Measurements from ENCODE around the gene RASAL1.

The RASAL1 gene

DNA sequence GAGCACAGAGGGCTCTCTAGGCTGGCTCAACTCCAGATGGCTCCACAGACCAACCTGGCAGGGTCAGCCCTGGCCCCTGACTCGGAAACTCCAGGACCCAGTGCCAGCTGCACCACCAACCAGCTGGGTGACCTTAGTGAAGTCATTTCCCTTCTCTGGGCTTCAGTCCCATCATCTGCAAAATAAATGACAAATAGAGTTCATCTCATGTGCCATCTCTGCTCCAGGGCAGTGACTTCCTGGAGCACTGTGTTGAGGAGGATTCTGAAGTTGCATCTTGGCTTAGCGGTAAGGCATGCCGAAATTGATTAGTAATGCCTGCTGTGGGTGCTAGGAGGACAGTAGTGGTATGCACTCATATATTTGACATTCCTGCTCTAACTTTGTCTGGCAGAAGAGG, 47.5 kb downstream of the RASAL1 start:
- Histone ChIP-seq H3K14ac (ENCODE audit: low read length in 2 of 2) (no peak overlapping the region), H3K4ac (ENCODE audit: low read depth in 1 of 2, low read length in 2 of 2) (no peak overlapping the region), H3K9me3 (ENCODE audit: control insufficient read depth, low read length) (no peaks in the 10 kb centered on the region), H4K91ac (ENCODE audit: low read length) (no peak overlapping the region), H3K4me1 (ENCODE audit: control insufficient read depth, insufficient read depth, low read depth, low read length) (peaks cover 9% of the 10 kb centered on the region), H3K18ac (ENCODE audit: low read depth in 1 of 2, low read length in 2 of 2) (no peak overlapping the region), H3K27me3 (ENCODE audit: control insufficient read depth in 1 of 2, insufficient read depth in 1 of 2, low read length in 2 of 2) (peaks cover 56 to 80% of the 10 kb centered on the region in 2 experiments), H2AFZ (ENCODE audit: low read depth, low read length) (no peak overlapping the region), H2BK15ac (ENCODE audit: low read depth, poor library complexity, severe bottlenecking) (no peak overlapping the region), H2BK5ac (ENCODE audit: low read depth, low read length, poor library complexity, severe bottlenecking) (no peak overlapping the region), H3K79me1 (replicated peaks; ENCODE audit: low read length, poor library complexity, severe bottlenecking) (no peaks in the 10 kb centered on the region), H3K36me3 (ENCODE audit: control insufficient read depth in 1 of 2, insufficient read depth in 2 of 2, low read depth in 1 of 2, low read length in 2 of 2) (no peaks in the 10 kb centered on the region), H4K8ac (ENCODE audit: low read length) (no peak overlapping the region), H3K27ac (ENCODE audit: low read length, poor library complexity, severe bottlenecking) (no peak overlapping the region), H3K4me2 (ENCODE audit: low read length, poor library complexity, severe bottlenecking) (no peak overlapping the region), H3K4me3 (ENCODE audit: insufficient read depth in 1 of 2, low read depth in 1 of 2, low read length in 2 of 2) (no peak overlapping the region), H2BK12ac (ENCODE audit: low read length in 2 of 2) (no peak overlapping the region), H2BK120ac (ENCODE audit: low read depth, low read length) (no peak overlapping the region), H3K9ac (ENCODE audit: low read length) (no peak overlapping the region), H2AK5ac (ENCODE audit: low read length, severe bottlenecking) (no peak overlapping the region), H3K23ac (ENCODE audit: low read length in 2 of 2) (no peak overlapping the region)
- DNase-seq: no peak
- 96% methylated on average over 3 of the region's 3 CpGs for WGBS

DNA sequence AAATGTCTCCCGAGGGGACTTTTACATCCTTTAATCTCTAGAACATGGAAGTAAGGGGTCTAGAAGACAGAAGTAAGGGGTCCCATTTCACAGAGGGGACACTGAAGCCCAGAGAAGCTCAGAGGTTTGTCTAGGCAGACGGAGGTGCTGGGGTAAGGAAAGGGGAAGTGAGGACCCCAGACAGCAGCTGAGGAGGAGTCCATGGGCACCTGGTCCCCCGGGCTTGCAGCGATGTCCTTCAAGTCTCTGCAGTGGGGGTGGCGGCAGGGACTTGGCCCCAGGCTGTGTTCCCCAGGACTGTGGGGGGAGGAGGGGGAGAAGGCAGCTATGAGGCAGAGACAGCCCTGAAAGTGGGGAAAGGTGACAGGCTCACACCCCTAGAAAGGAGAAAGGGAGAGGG, 48.4 kb downstream of the RASAL1 start:
- no peak for DNase-seq
- WGBS: 78% methylated on average over 4 of the region's 5 CpGs
- Histone ChIP-seq H2AK5ac (ENCODE audit: low read length, severe bottlenecking) (no peak overlapping the region), H4K8ac (ENCODE audit: low read length) (no peak overlapping the region), H3K4me1 (ENCODE audit: control insufficient read depth, insufficient read depth, low read depth, low read length) (peaks cover 9% of the 10 kb centered on the region), H2BK12ac (ENCODE audit: low read length in 2 of 2) (no peak overlapping the region), H3K9ac (ENCODE audit: low read length) (no peak overlapping the region), H2BK15ac (ENCODE audit: low read depth, poor library complexity, severe bottlenecking) (no peak overlapping the region), H3K27ac (ENCODE audit: low read length, poor library complexity, severe bottlenecking) (no peak overlapping the region), H3K36me3 (ENCODE audit: control insufficient read depth in 1 of 2, insufficient read depth in 2 of 2, low read depth in 1 of 2, low read length in 2 of 2) (no peaks in the 10 kb centered on the region), H3K4me3 (ENCODE audit: insufficient read depth in 1 of 2, low read depth in 1 of 2, low read length in 2 of 2) (no peak overlapping the region), H3K18ac (ENCODE audit: low read depth in 1 of 2, low read length in 2 of 2) (no peak overlapping the region), H3K9me3 (ENCODE audit: control insufficient read depth, low read length) (no peaks in the 10 kb centered on the region), H3K4ac (ENCODE audit: low read depth in 1 of 2, low read length in 2 of 2) (no peak overlapping the region), H2AFZ (ENCODE audit: low read depth, low read length) (no peak overlapping the region), H2BK5ac (ENCODE audit: low read depth, low read length, poor library complexity, severe bottlenecking) (no peak overlapping the region), H3K27me3 (ENCODE audit: control insufficient read depth in 1 of 2, insufficient read depth in 1 of 2, low read length in 2 of 2) (peaks cover 55 to 80% of the 10 kb centered on the region in 2 experiments), H4K91ac (ENCODE audit: low read length) (no peak overlapping the region), H3K4me2 (ENCODE audit: low read length, poor library complexity, severe bottlenecking) (no peak overlapping the region), H3K14ac (ENCODE audit: low read length in 2 of 2) (no peak overlapping the region), H3K23ac (ENCODE audit: low read length in 2 of 2) (peak overlapping the region in 1 of 2 experiments; percentile 25), H2BK120ac (ENCODE audit: low read depth, low read length) (no peak overlapping the region), H3K79me1 (replicated peaks; ENCODE audit: low read length, poor library complexity, severe bottlenecking) (no peaks in the 10 kb centered on the region)

DNA sequence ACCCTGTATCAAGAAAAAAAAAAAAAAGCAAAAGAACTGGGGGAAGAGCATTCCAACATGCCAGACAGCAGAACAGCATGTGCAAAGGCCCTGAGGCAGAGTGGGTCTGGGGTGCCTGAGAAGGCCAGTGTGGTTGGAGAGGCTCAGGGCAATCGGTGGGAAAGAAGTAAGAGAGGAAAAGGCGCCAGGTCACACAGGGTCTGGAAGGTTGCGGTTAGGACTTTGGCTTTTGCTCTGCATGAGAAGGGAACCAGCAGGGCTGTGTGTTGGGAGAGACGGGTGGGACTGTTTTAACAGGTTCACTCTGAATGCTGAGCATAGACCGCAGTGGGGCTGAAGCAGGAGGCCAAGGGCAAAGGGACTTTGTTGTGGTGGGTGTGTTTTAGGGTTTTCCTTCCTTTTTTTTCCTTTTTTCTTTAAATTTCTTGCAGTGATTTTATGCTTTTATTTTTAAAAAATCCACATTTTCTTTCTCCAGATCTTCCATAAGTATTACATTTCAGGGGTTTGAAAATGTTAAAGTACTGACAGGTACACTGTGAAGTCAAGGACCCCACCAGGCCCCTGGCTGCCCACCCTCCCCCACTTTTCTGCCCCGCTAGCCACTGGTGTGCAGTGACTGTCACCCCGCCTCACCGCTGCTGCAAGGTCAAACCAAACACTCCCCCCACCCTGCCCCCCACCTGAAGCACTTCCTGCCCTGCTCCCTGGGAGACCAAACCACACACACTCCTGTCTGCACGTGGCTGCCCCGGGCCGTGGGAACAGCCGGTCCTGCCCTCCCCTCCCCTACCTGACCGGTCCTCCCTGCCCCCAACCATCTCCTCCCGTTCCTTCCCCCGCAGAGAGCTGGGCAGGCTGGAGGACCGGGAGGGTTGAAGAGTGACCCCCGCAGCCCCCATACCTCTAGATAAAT, 49.1 kb downstream of the RASAL1 start:
- Histone ChIP-seq H2BK15ac (ENCODE audit: low read depth, poor library complexity, severe bottlenecking) (no peak overlapping the region), H3K9ac (ENCODE audit: low read length) (no peak overlapping the region), H2BK12ac (ENCODE audit: low read length in 2 of 2) (no peak overlapping the region), H4K8ac (ENCODE audit: low read length) (no peak overlapping the region), H3K23ac (ENCODE audit: low read length in 2 of 2) (no peak overlapping the region), H3K79me1 (replicated peaks; ENCODE audit: low read length, poor library complexity, severe bottlenecking) (no peaks in the 10 kb centered on the region), H2AK5ac (ENCODE audit: low read length, severe bottlenecking) (no peak overlapping the region), H4K91ac (ENCODE audit: low read length) (no peak overlapping the region), H2BK5ac (ENCODE audit: low read depth, low read length, poor library complexity, severe bottlenecking) (no peak overlapping the region), H3K27me3 (ENCODE audit: control insufficient read depth in 1 of 2, insufficient read depth in 1 of 2, low read length in 2 of 2) (peaks cover 55 to 80% of the 10 kb centered on the region in 2 experiments), H2BK120ac (ENCODE audit: low read depth, low read length) (no peak overlapping the region), H3K4me2 (ENCODE audit: low read length, poor library complexity, severe bottlenecking) (no peak overlapping the region), H3K9me3 (ENCODE audit: control insufficient read depth, low read length) (no peaks in the 10 kb centered on the region), H3K4me3 (ENCODE audit: insufficient read depth in 1 of 2, low read depth in 1 of 2, low read length in 2 of 2) (no peak overlapping the region), H2AFZ (ENCODE audit: low read depth, low read length) (no peak overlapping the region), H3K18ac (ENCODE audit: low read depth in 1 of 2, low read length in 2 of 2) (no peak overlapping the region), H3K36me3 (ENCODE audit: control insufficient read depth in 1 of 2, insufficient read depth in 2 of 2, low read depth in 1 of 2, low read length in 2 of 2) (no peaks in the 10 kb centered on the region), H3K4ac (ENCODE audit: low read depth in 1 of 2, low read length in 2 of 2) (no peak overlapping the region), H3K4me1 (ENCODE audit: control insufficient read depth, insufficient read depth, low read depth, low read length) (peaks cover 9% of the 10 kb centered on the region), H3K14ac (ENCODE audit: low read length in 2 of 2) (no peak overlapping the region), H3K27ac (ENCODE audit: low read length, poor library complexity, severe bottlenecking) (no peak overlapping the region)
- DNase-seq: no peak
- 28% methylated on average over 16 of the region's 17 CpGs for WGBS

DNA sequence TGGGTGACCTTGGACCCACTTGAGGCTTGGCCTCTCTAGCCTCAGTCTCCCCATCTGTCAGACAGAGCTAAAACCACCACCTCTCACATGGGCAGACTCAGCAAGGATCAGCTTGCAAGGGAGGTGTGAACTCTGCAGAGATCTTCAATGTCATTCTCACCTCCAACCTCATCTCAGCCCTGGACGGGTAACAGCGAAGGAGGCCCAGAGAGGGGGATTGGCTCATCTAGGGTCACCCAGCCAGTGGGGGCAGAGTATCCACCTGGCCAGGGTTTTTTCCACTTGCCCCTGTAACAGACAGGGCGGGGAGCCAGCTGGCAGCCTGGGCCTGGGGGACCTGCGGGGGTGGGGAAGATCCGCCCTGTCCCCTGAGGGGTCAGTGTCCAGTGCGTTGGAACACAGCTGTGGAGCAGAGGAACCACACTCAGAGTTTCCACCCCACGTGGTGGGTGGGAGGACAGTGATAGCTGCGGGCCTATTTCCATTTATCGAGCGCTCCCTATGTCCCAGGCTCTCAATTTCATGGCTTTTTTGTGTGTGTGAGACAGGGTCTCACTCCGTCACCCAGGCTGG, 51.6 kb downstream of the RASAL1 start:
- no peak overlapping the region for H3K4ac ChIP-seq (ENCODE audit: low read depth in 1 of 2, low read length in 2 of 2)
- peaks cover 43 to 70% of the 10 kb centered on the region in 2 experiments for H3K27me3 ChIP-seq (ENCODE audit: control insufficient read depth in 1 of 2, insufficient read depth in 1 of 2, low read length in 2 of 2)
- no peak overlapping the region for H2AK5ac ChIP-seq (ENCODE audit: low read length, severe bottlenecking)
- no peak overlapping the region for H2BK120ac ChIP-seq (ENCODE audit: low read depth, low read length)
- H3K4me2 ChIP-seq (ENCODE audit: low read length, poor library complexity, severe bottlenecking): no peak overlapping the region
- H3K36me3 ChIP-seq (ENCODE audit: control insufficient read depth in 1 of 2, insufficient read depth in 2 of 2, low read depth in 1 of 2, low read length in 2 of 2): no peaks in the 10 kb centered on the region
- no peak overlapping the region for H4K91ac ChIP-seq (ENCODE audit: low read length)
- H3K9me3 ChIP-seq (ENCODE audit: control insufficient read depth, low read length): no peaks in the 10 kb centered on the region
- no peak for DNase-seq
- no peak overlapping the region for H4K8ac ChIP-seq (ENCODE audit: low read length)
- H2AFZ ChIP-seq (ENCODE audit: low read depth, low read length): no peak overlapping the region
- H2BK15ac ChIP-seq (ENCODE audit: low read depth, poor library complexity, severe bottlenecking): no peak overlapping the region
- H3K14ac ChIP-seq (ENCODE audit: low read length in 2 of 2): no peak overlapping the region
- no peak overlapping the region for H3K9ac ChIP-seq (ENCODE audit: low read length)
- no peak overlapping the region for H2BK12ac ChIP-seq (ENCODE audit: low read length in 2 of 2)
- WGBS: 78% methylated on average over 11 of the region's 11 CpGs
- H3K27ac ChIP-seq (ENCODE audit: low read length, poor library complexity, severe bottlenecking): no peak overlapping the region
- no peak overlapping the region for H2BK5ac ChIP-seq (ENCODE audit: low read depth, low read length, poor library complexity, severe bottlenecking)
- H3K79me1 ChIP-seq (replicated peaks; ENCODE audit: low read length, poor library complexity, severe bottlenecking): no peaks in the 10 kb centered on the region
- no peak overlapping the region for H3K23ac ChIP-seq (ENCODE audit: low read length in 2 of 2)
- H3K4me3 ChIP-seq (ENCODE audit: insufficient read depth in 1 of 2, low read depth in 1 of 2, low read length in 2 of 2): no peak overlapping the region
- peaks cover 9% of the 10 kb centered on the region for H3K4me1 ChIP-seq (ENCODE audit: control insufficient read depth, insufficient read depth, low read depth, low read length)
- no peak overlapping the region for H3K18ac ChIP-seq (ENCODE audit: low read depth in 1 of 2, low read length in 2 of 2)

Data from mesenchymal stem cell (in vitro differentiated cells and primary cell).